ENCODE data around the gene SLC27A2.
A peak's percentile ranks its signal among the peaks of the same experiment; 100 is the strongest.

The SLC27A2 gene

GRCh38 chr15:50244959-50245624 lies 63.1 kb downstream of the SLC27A2 start:
- DNase-seq, result no peak

DNA sequence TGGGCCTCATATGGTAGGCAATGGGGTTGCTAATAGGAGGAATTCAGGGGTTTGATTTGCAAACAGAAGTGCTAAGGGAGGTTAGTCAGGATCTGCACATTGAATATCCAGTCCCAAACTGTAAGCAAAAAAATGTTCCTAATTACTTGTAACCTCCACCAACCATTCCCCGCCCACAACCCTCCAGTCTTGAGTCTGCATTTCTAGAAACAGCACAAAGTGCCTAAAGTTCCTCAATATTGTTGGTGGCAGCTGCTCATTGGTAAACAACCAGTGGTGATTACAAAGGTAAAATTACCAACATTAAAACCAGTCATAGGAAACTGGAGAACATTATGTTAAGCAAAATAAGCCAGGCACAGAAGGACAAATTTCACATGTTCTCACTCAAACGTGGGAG lies 64.6 kb downstream of the SLC27A2 start:
- no peak for DNase-seq

- DNase-seq, result no peak
Measured at GRCh38 chr15:50247819-50248655, 66.0 kb downstream of the SLC27A2 start.

DNA sequence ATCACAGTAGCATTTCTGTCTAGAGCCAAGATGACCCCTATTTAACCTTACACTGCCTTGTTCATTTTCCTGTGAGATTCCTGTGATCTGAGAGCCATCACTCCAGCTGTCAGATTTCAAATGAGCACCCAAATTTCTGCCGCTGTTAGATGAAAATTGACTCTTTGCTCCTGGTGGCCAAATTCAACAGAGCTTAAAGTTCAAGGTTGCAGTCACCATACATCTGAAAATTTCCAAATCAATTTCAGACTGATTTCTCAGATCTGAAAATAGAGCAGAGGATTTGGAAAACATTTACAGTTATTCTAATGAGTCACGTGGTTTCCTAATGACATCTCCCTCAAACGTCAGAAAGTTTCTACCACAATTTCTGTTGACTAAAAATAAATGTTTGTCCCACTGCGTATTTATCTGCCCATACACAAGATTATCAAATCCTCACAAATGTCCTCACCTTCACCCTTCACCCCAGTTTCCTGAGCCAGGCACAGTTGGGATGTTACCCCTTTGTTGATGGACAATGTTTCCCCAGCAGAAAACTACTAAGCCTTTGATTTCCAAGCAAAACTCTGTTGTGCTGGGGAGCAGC lies 67.1 kb downstream of the SLC27A2 start:
- DNase-seq, result peak; percentile 19

- no peak for DNase-seq
Measured at GRCh38 chr15:50249704-50250103, 67.7 kb downstream of the SLC27A2 start.

DNA sequence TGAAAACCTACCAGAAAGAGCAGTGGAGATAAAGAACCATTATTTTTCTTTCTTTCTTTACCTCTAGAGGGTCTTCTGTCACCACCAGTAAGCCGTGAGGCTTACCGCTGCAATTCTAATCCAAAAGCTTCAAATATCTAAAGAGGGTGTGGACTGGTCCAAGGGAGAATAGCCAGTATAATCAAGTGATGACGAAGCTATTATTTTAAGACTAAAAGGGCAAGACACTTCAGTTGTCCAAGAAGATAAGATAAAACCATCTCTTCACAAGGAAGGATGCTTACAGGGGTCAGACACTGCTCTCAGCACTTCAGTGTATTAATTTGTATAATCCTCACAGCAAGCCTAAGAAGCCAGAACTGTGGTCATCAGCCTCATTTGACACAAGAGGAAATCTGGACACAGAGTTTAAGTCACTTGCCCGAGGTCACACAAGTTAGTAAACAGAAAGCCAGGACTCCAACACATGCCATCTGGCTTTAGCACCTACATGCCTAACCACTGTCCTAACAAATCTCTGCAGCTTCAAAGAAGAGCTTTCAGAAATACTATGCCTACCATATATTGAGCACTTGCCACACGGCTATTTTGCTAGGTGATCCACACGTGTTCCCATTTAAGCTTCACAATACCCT lies 68.9 kb downstream of the SLC27A2 start:
- no peak for DNase-seq

GRCh38 chr15:50251638-50252182 lies 69.7 kb downstream of the SLC27A2 start:
- no peak for DNase-seq

GRCh38 chr15:50252556-50252955 lies 70.6 kb downstream of the SLC27A2 start:
- DNase-seq, result no peak

DNA sequence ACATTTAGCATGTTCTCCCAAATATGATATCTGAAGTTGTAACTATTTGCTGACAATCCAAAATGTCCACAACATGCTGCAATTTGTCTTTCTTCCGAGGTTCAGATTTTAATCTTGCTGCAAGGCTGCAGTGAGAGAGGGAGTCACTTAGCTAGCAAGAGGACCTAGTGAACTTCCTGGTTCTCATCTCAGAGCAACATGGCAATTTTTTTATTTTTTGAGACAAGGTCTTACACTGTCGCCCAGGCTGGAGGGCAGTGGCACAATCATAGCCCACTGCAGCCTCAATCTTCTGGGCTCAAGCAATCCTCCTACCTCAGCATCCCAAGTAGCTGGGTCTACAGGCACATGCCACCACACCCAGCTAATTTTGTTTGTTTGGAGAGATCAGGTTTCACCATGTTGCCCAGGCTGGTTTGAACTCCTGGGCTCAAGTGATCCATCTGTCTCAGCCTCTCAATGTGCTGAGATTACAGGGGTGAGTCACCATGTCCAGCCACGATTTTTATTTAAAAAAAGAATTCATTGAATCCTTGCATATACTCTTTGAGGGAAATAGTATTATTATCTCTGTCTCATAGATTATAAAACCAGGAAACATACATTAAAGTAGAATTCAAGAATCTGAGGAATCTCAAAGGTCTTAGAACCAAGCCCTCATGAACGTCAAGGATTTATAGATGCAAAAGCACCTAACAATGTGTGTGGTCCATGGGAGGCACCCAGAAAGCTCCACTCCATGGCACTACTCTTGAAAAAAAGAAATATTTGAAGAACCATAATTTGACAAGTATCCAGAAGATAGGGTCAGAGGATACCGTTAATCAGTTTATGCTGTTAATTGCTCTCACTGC lies 74.4 kb downstream of the SLC27A2 start:
- peak; percentile 73 for DNase-seq

DNA sequence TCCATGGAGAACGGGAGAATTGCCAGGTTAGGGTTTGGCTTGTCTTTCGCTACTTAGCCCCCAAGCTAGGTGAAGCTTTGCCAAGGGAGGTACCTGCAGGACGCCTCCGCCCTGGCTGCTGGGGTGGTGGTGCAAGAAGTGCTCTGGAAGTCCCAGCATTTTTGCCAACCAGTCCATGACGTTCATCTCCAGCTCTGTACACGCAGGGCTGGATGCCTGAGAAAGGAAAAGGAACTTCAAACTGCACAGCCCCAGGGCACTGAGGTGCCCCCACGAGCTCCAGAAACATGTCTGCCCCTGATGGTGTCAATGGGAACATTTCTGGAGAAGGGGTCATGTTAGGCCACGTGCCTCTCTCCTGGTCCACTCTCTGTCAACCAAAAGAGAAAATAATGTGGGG lies 75.3 kb downstream of the SLC27A2 start:
- no peak for DNase-seq

DNA sequence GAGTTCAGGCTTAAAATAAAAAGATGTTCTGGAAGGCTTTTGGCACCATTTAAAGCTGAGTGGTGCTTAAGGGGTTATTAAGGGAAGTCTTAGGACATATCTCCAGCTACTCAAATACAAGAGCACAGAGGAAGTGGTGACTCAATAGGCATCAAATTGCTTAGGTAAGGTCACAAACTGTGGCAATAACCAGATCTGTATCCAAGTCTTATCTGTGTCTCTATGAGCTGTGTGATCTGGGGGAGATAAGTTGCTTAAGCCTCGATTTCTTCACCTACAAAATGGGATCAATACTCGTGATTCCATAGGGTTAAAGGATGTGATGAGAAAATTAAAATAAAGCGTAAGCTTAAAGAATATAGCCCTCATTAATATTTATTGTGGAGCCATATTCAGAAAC lies 75.9 kb downstream of the SLC27A2 start:
- DNase-seq, result peak; percentile 61

DNA sequence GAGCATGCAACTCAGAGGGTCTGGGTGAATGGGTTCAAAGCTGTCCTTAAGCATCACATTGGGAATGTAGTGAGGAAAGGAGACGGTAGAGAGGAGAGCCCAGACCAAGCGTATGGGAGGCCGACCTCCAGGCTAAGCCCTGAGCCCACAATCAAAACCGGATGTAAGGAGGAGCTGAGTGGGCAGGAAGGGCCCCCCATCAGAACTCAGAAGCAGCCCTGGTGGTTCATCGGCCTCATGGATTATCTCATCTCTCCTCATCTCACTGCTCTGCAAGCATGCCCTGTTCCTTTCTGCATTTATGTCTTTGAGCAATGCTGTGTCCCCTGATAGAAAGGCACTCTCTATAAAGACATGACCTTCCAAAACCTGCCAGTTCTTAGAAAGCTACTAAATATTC lies 77.3 kb downstream of the SLC27A2 start:
- no peak for DNase-seq

DNA sequence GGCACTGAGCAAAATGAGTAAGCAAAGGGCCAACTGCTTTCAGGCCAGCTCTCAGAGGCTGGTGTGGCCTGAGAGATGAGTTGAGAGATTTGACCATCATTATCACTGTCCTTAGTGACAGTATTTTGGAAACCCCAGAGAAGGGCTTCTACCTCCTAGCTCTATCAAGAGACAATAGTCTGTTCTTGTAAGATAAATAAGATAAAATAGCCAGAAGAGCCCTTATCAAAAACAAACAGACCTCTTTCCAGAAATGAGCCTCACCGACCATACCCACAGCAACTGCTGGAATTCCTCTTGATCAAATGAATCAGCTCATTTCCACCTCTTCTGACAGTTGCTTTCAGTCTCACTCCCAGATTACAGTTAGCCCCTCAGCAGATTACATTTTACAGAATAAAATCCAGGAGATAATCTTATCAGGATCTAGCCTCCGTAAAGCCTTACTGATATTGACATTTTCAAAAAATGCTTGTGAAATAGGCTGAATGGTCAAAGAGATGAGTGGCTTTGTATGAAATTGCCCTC lies 79.0 kb downstream of the SLC27A2 start:
- DNase-seq, result no peak

DNA sequence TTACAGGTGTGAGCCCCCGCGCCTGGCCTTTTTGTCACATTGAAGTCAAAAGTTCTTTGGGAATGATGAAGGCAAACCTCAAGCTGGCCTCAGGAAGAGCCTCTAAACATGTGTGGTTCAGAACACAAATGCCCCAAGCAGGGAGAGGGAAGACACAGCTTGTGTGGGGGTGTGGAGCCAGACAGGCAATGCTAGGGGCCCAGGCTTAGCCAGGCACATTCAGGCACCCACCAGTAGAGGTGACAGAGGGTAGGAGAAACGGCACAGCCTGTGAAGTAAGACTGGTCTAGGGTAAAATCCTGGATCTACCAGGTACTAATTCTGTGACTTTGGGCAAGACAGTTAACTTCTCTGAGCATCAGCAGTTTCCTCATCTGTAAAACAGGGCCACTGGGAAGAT lies 80.0 kb downstream of the SLC27A2 start:
- no peak for DNase-seq

GRCh38 chr15:50262533-50262932 lies 80.5 kb downstream of the SLC27A2 start:
- DNase-seq, result no peak

- DNase-seq, result no peak
Measured at GRCh38 chr15:50265620-50266019, 83.6 kb downstream of the SLC27A2 start, which contains the start of gene HDC. TSS of gene HDC (minus strand) at chr15:50265726. CDS start at chr15:50265623, 103 bp downstream.

DNA sequence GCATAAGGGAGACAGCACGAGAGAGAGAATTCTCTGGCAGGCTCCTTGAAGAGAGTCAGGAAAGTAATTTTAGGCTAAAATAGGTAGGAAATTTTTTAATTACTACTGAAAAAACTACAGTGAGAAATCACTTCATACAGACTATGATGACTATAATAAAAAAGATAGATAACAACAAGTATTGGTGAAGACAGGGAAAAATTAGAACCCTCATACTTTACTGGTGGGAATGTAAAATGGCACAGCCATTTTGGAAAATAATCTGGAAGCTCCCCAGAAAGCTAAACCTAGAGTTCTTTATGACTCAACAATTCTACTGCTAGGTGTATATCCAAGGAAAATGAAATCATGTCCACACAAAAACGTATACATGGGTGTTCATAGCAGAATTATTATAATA lies 85.6 kb downstream of the SLC27A2 start:
- DNase-seq, result no peak

- DNase-seq, result no peak
Measured at GRCh38 chr15:50275091-50275490, 93.1 kb downstream of the SLC27A2 start.

- no peak for DNase-seq
Measured at GRCh38 chr15:50275908-50276307, 93.9 kb downstream of the SLC27A2 start.

DNA sequence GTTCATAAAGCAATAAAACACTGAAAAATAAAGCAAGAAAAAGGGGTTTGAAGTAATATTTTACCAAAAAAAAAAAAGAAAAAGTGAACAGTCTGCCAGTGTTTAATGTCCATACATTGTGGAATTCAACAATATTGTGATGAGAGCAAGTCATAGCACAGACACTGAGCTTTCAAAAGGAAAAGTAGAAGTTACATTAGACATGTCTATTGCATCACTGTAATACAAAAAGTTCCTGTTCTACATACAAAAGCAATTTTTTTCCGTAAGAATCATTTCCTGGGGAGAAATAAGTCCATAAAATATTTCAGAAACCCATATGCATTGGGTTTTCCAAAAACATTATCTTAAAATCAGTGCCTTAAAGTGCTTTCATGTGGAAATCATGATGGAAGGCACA lies 95.4 kb downstream of the SLC27A2 start:
- no peak for DNase-seq

DNA sequence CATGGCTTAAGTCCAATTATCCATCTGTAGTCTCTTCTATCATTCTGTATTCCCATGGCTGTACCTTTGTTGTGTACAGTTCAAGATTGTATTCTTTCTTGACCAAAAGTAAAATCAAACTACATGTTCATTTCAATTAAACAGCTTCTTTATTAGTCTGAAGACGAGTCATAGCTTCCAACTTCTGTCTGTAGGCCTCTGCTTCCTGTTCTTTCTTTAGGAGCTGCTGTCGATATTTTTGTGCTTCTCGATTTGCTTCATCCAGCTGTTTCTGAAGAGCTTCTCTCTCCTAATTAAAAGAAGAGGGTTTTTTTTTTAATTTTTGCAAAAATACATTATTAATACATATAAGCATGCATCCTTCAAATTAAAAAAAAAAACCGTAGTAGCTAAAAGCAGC lies 96.5 kb downstream of the SLC27A2 start:
- DNase-seq, result no peak

DNA sequence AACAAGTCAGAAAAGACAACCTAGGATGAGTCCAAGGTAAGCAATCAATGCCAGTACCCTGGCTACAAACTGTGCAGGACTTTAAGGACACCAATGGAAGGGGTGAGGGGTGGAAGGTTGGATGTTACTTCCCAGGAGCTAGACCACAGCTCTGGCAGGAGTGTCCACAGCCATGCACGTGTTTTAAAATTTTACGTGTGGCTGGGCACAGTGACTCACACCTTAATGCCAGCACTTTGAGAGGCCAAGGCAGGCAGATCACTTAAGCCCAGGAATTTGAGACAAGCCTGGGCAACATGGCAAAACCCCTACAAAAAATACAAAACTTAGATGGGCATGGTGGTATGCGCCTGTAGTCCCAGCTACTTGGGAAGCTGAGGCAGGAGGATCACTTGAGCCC lies 98.3 kb downstream of the SLC27A2 start:
- DNase-seq, result no peak
